NB4 (cell line): Measurements from ENCODE around the gene GRM8.

ENCODE experiments used
- MYC ChIP-seq: IDR thresholded peaks from 2 replicates; pipeline ENCODE4 v1.6.1; 2011; ENCODE audit warnings: low read depth, low read length
- POLR2A ChIP-seq: IDR thresholded peaks from 2 replicates; pipeline ENCODE4 v1.6.1; 2011; ENCODE audit warnings: mild to moderate bottlenecking; ENCODE audit not compliant: insufficient read length; ENCODE audit errors: extremely low read depth
- TF ChIP-seq, protein P1 (sequence below): IDR thresholded peaks from one replicate; pipeline ENCODE4 v1.5.1; 2012; ENCODE audit warnings: low read depth, low read length
- TF ChIP-seq, protein P2 (sequence below): IDR thresholded peaks from 2 replicates; pipeline ENCODE4 v1.6.1; 2011; ENCODE audit warnings: low read depth, low read length

DNA sequence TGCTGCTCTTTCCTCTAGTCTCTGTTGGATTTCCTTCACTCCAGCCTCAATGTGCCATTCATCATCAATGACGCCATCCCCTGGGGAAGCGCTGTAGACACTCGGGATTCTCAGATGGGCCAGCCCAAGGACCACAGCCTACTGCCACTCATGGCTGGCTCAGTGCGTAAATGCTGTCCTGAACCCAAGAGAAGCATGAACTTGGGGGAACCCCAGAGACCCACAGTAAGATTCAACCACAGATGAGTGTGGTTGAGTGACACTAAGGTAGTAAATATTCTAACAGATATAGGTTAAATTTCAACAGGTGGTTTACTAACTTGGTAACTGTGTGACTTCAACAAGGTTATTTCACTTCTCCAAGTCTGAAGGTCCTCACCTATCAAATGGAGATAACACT, 304.1 kb downstream of the GRM8 start:
- TF ChIP-seq, protein P1, sequence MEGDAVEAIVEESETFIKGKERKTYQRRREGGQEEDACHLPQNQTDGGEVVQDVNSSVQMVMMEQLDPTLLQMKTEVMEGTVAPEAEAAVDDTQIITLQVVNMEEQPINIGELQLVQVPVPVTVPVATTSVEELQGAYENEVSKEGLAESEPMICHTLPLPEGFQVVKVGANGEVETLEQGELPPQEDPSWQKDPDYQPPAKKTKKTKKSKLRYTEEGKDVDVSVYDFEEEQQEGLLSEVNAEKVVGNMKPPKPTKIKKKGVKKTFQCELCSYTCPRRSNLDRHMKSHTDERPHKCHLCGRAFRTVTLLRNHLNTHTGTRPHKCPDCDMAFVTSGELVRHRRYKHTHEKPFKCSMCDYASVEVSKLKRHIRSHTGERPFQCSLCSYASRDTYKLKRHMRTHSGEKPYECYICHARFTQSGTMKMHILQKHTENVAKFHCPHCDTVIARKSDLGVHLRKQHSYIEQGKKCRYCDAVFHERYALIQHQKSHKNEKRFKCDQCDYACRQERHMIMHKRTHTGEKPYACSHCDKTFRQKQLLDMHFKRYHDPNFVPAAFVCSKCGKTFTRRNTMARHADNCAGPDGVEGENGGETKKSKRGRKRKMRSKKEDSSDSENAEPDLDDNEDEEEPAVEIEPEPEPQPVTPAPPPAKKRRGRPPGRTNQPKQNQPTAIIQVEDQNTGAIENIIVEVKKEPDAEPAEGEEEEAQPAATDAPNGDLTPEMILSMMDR, result no peak
- TF ChIP-seq, protein P2, sequence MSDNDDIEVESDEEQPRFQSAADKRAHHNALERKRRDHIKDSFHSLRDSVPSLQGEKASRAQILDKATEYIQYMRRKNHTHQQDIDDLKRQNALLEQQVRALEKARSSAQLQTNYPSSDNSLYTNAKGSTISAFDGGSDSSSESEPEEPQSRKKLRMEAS, result no peak
- TF ChIP-seq POLR2A (no peak), MYC (no peak)
